GM23248 (cell line): ENCODE results near the gene DYNC1LI1. TPM values are rescaled to one million over a fixed set of nuclear protein-coding genes. Genes with fewer than 3 reads are reported as not detected.
A peak's percentile ranks its signal among the peaks of the same experiment; 100 is the strongest.

Experiments
- DNase-seq: peaks from one replicate; pipeline ENCODE4 v3.0.0-alpha.2; 2015
- H2AFZ ChIP-seq: fragments of 200-600 bp; sonication (generic); 2 replicates; pipeline ENCODE4 v1.6.1; 2016; ENCODE audit warnings: antibody characterized with exemption
- H3F3A ChIP-seq: fragments of 200-600 bp; sonication (generic); 2 replicates; pipeline ENCODE4 v1.6.1; 2016; ENCODE audit warnings: mild to moderate bottlenecking, antibody characterized with exemption, mixed run types; ENCODE audit not compliant: insufficient read depth
- H3K27ac ChIP-seq: fragments of 200-600 bp; sonication (generic); 2 replicates; pipeline ENCODE4 v1.5.1; 2016; ENCODE audit warnings: mild to moderate bottlenecking
- H3K27me3 ChIP-seq: fragments of 200-600 bp; sonication (generic); replicated peaks from 2 replicates; pipeline ENCODE4 v1.6.1; 2016; ENCODE audit warnings: mild to moderate bottlenecking; ENCODE audit not compliant: insufficient read depth
- H3K36me3 ChIP-seq: fragments of 200-600 bp; sonication (generic); 2 replicates; pipeline ENCODE4 v1.6.1; 2016; ENCODE audit warnings: low read depth, mild to moderate bottlenecking
- H3K4me1 ChIP-seq: fragments of 200-600 bp; sonication (generic); 2 replicates; pipeline ENCODE4 v1.6.1; 2016; ENCODE audit warnings: mild to moderate bottlenecking; ENCODE audit not compliant: insufficient read depth
- H3K4me2 ChIP-seq: fragments of 200-600 bp; sonication (generic); one replicate; pipeline ENCODE4 v1.6.1; 2016; ENCODE audit warnings: mild to moderate bottlenecking; ENCODE audit not compliant: unreplicated experiment
- H3K4me3 ChIP-seq: fragments of 200-600 bp; sonication (generic); 2 replicates; pipeline ENCODE4 v1.5.1; 2016; ENCODE audit warnings: mild to moderate bottlenecking
- H3K79me2 ChIP-seq: fragments of 200-600 bp; sonication (generic); 2 replicates; pipeline ENCODE4 v1.6.1; 2016; ENCODE audit warnings: mild to moderate bottlenecking; ENCODE audit not compliant: insufficient read depth
- H3K9ac ChIP-seq: fragments of 200-600 bp; sonication (generic); 2 replicates; pipeline ENCODE4 v1.6.1; 2016; ENCODE audit warnings: mild to moderate bottlenecking
- H3K9me2 ChIP-seq: fragments of 200-600 bp; sonication (generic); 2 replicates; pipeline ENCODE4 v1.6.1; 2016; ENCODE audit warnings: mixed run types, mild to moderate bottlenecking, moderate library complexity; ENCODE audit not compliant: insufficient read depth
- H3K9me3 ChIP-seq: fragments of 200-600 bp; sonication (generic); one replicate; pipeline ENCODE4 v1.6.1; 2017; ENCODE audit warnings: low read depth
- H4K20me1 ChIP-seq: fragments of 200-600 bp; sonication (generic); 2 replicates; pipeline ENCODE4 v1.6.0; 2016; ENCODE audit not compliant: insufficient read depth
- EZH2 ChIP-seq: fragments of 200-600 bp; sonication (generic); IDR thresholded peaks from 2 replicates; pipeline ENCODE4 v1.6.1; 2018; ENCODE audit warnings: antibody characterized with exemption, mild to moderate bottlenecking; ENCODE audit not compliant: insufficient read depth, poor library complexity, severe bottlenecking
- EZH2phosphoT487 ChIP-seq: fragments of 200-600 bp; sonication (generic); IDR thresholded peaks from 2 replicates; pipeline ENCODE4 v1.6.1; 2018; ENCODE audit warnings: antibody characterized with exemption, moderate library complexity, mild to moderate bottlenecking, low read depth; ENCODE audit not compliant: insufficient read depth
- WGBS, 2 experiments: methylation state at CpG; one replicate each; pipeline ENCODE4 v1.1.6; 2015 to 2017; ENCODE audit warnings: low lambda C conversion rate in 2 of 2, low coverage in 1 of 2; ENCODE audit errors: missing lambda C conversion rate in 2 of 2; 5-methylcytosine and 5-hydroxymethylcytosine counted together
- in situ Hi-C: fragments of 300-500 bp; cut with MboI; formaldehyde crosslinking; loops from 2 replicates; pipeline ENCODE4 v1.15.0; 2020
- polyA plus RNA-seq: library from polyadenylated mRNA; unstranded; fragments of >200 nt; fragmentation: Nextera tagmentation; extraction: Ambion mirVana; gene quantifications from 2 replicates; pipeline ENCODE4 v1.2.1, GENCODE V29; 2016
- total RNA-seq: library from RNA; depleted of rRNA; stranded (reverse); fragments of >200 nt; shearing (Covaris generic); gene quantifications from 2 replicates; pipeline ENCODE4 v1.2.3, GENCODE V29; 2014

DYNC1LI1 gene
- total and polyA plus RNA-seq, 2 experiments from 2014 or later = 36.7 to 40.5 TPM

DNA sequence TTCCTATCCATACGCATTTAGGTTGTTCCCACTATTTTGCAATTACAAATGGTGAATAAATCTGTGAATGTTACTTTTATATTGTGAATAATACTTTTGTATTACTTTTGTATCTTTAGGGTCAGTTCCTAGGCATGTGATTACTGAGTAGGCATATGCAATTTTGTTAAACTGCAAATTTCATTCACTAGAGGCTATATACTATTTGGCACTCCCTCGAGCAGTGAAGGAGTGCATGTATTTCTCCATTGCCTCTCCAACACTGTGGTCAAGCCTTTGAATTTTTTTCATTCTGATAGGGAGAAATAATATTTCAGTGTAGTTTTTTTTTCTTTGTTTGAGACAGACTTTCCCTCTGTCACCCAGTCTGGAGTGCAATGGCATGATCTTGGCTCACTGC is 59.7 kb downstream of the DYNC1LI1 start:
- H3K79me2 ChIP-seq = no peaks in the 10 kb centered on the region
- DNase-seq = no peak
- H3K9me2 ChIP-seq = no peaks in the 10 kb centered on the region
- no peaks in the 10 kb centered on the region for H4K20me1 ChIP-seq
- H3K27ac ChIP-seq = no peak overlapping the region
- no peaks in the 10 kb centered on the region for H3K36me3 ChIP-seq
- H3K9me3 ChIP-seq = no peaks in the 10 kb centered on the region
- no peak overlapping the region for H2AFZ ChIP-seq
- in situ Hi-C loops = no loop called here
- TF ChIP-seq EZH2 (no peak), EZH2phosphoT487 (no peak)
- WGBS, 2 experiments = 78 to 84% methylated on average over 2 of the region's 2 CpGs
- no peaks in the 10 kb centered on the region for H3K4me1 ChIP-seq
- no peak overlapping the region for H3K9ac ChIP-seq
- H3K27me3 ChIP-seq = no peaks in the 10 kb centered on the region
- no peak overlapping the region for H3K4me3 ChIP-seq
- no peak overlapping the region for H3K4me2 ChIP-seq
- no peaks in the 10 kb centered on the region for H3F3A ChIP-seq

DNA sequence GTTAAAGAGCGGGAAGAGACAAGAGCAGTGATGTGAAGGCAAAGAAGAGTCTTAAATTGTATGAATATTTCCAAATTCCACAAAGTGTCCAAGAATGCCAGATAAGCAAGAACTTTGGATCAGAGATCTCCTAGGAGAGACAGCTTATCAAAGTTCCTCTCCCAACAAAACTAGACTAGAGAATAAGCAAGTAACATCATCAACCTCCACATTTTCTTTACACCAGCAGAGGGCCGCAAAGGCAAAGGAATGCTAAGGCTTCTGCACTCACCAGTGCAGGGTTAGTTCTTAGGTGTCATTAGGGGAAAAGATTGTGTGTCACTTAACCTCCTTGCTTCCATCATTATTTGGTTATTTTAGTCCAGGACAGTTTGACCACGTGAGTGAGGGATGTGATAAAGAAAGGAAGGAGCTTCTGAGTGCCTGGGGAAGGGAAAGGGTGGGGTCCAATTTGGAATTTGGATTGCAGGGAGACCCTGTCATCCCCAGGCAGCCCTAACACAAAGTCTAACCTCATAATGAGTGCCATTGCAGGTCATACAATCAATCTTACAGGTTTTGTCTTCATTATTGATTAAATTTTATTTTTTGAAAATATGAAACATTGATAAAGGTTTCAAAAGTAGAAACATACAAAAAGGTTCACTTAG is 60.5 kb downstream of the DYNC1LI1 start:
- Histone ChIP-seq H3K9ac (no peak overlapping the region), H3K4me2 (no peak overlapping the region), H3K79me2 (no peaks in the 10 kb centered on the region), H3K36me3 (no peaks in the 10 kb centered on the region), H4K20me1 (no peaks in the 10 kb centered on the region), H3K4me1 (no peaks in the 10 kb centered on the region), H3K9me3 (no peaks in the 10 kb centered on the region), H3F3A (no peaks in the 10 kb centered on the region), H3K27ac (no peak overlapping the region), H3K9me2 (no peaks in the 10 kb centered on the region), H2AFZ (no peak overlapping the region), H3K4me3 (no peak overlapping the region), H3K27me3 (no peaks in the 10 kb centered on the region)
- peak; percentile 80 for DNase-seq
- 34 to 35% methylated on average over 3 of the region's 3 CpGs for WGBS, 2 experiments
- in situ Hi-C loops = no loop called here
- TF ChIP-seq EZH2phosphoT487 (no peak), EZH2 (no peak)

DNA sequence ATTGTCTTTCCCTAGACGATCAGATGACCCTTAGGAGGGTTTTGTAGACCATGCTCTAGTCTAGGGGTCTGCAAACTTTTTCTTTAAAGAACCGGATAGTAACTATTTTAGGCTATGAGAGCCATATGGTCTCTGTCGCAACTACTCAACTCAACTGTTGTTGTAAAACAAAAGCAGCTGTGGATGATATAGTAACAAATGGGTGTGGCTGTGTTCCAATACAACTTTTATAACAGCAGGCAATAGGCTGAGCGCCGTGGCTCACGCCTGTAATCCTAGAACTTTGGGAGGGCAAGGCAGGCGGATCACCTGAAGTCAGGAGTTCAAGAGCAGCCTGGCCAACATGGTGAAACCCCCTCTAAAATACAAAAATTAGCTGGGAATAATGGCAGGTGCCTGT is 61.9 kb downstream of the DYNC1LI1 start:
- Histone ChIP-seq H3K4me3 (no peak overlapping the region), H4K20me1 (no peaks in the 10 kb centered on the region), H3K27me3 (no peaks in the 10 kb centered on the region), H3K9ac (no peak overlapping the region), H3K4me1 (no peaks in the 10 kb centered on the region), H3K9me3 (no peaks in the 10 kb centered on the region), H2AFZ (no peak overlapping the region), H3K9me2 (no peaks in the 10 kb centered on the region), H3K4me2 (no peak overlapping the region), H3K79me2 (no peaks in the 10 kb centered on the region), H3K27ac (no peak overlapping the region), H3K36me3 (no peaks in the 10 kb centered on the region), H3F3A (no peaks in the 10 kb centered on the region)
- TF ChIP-seq EZH2 (no peak), EZH2phosphoT487 (no peak)
- in situ Hi-C loops = loop anchor here (10.0 kb wide), 1 partner anchor 156 kb away; no protein-coding TSS in a partner anchor
- DNase-seq = peak; percentile 53
- WGBS, 2 experiments = 42 to 43% methylated on average over 7 of the region's 7 CpGs

DNA sequence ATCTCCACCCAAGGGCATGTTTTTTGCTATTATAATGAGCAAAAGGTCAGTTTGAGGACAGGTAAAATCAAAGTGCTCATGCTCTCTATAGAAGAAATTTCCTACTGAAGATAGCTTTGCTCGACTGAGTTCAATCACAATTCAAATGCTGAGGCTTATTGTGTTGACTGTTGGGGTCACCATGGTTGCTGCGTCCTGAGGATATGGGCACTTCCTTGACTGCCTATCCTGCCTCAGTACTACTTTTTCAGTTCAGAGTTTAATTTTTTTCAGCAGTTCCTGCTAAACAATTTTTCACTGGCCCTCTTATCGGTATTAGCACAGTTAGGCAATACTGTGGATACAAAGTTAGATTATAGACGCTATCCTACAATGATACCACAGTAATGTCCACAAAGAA is 64.2 kb downstream of the DYNC1LI1 start:
- H3F3A ChIP-seq = peaks cover 6% of the 10 kb centered on the region; the same call in 1 of the 2 replicates
- H3K36me3 ChIP-seq = no peaks in the 10 kb centered on the region
- DNase-seq = no peak
- H3K9ac ChIP-seq = no peak overlapping the region
- in situ Hi-C loops = loop anchor here (10.0 kb wide), 1 partner anchor 158 kb away; no protein-coding TSS in a partner anchor
- H3K9me3 ChIP-seq = no peaks in the 10 kb centered on the region
- TF ChIP-seq EZH2 (no peak), EZH2phosphoT487 (no peak)
- no peak overlapping the region for H3K27ac ChIP-seq
- H4K20me1 ChIP-seq = no peaks in the 10 kb centered on the region
- H3K4me1 ChIP-seq = no peaks in the 10 kb centered on the region
- 95% methylated on average over 4 of the region's 4 CpGs for WGBS, 2 experiments
- no peaks in the 10 kb centered on the region for H3K27me3 ChIP-seq
- H3K4me3 ChIP-seq = no peak overlapping the region
- H3K79me2 ChIP-seq = peaks cover 4% of the 10 kb centered on the region
- no peak overlapping the region for H2AFZ ChIP-seq
- no peak overlapping the region for H3K4me2 ChIP-seq
- H3K9me2 ChIP-seq = no peaks in the 10 kb centered on the region

DNA sequence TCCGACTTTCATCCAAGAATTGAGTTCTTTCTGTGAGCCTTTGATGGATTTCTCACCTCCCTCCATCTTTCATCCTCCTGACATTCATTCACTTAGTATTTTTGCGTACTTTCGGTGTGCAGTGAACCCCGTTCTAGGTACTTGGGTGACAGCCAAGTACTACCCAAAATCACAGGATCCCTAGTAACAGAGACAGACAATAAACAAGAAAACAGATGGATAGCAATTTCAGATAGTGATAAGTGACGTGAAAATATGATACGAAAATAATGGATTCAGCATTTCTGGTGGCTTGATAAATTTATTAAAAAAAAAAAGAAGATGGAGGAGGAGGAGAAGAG is 67.7 kb downstream of the DYNC1LI1 start:
- TF ChIP-seq EZH2phosphoT487 = no peak
- TF ChIP-seq EZH2 = no peak
- H3K36me3 ChIP-seq = no peaks in the 10 kb centered on the region
- peaks cover 12% of the 10 kb centered on the region for H3K4me1 ChIP-seq
- H3K4me2 ChIP-seq = peak overlapping the region; percentile 97
- no peaks in the 10 kb centered on the region for H4K20me1 ChIP-seq
- H3K9me2 ChIP-seq = no peaks in the 10 kb centered on the region
- H3K79me2 ChIP-seq = peaks cover 40% of the 10 kb centered on the region
- H3F3A ChIP-seq = peaks cover 17% of the 10 kb centered on the region
- H3K9ac ChIP-seq = peak overlapping the region; percentile 92
- peak overlapping the region; percentile 84 for H3K4me3 ChIP-seq
- WGBS, 2 experiments = 1 to 2% methylated on average over 6 of the region's 6 CpGs
- no peak for DNase-seq
- no peaks in the 10 kb centered on the region for H3K9me3 ChIP-seq
- no peaks in the 10 kb centered on the region for H3K27me3 ChIP-seq
- in situ Hi-C loops = loop anchor here (10.0 kb wide), 1 partner anchor 162 kb away; no protein-coding TSS in a partner anchor
- H2AFZ ChIP-seq = peak overlapping the region; percentile 98
- peak overlapping the region; percentile 91 for H3K27ac ChIP-seq
